TTC549 (cell line): ENCODE data around the gene SYCP3.

Source experiments
- FAIRE-seq: peaks from 2 replicates; lab custom pipeline; 2012; peaks lifted over from hg19 to GRCh38; lab: Jason Lieb, UNC

SYCP3 gene

DNA sequence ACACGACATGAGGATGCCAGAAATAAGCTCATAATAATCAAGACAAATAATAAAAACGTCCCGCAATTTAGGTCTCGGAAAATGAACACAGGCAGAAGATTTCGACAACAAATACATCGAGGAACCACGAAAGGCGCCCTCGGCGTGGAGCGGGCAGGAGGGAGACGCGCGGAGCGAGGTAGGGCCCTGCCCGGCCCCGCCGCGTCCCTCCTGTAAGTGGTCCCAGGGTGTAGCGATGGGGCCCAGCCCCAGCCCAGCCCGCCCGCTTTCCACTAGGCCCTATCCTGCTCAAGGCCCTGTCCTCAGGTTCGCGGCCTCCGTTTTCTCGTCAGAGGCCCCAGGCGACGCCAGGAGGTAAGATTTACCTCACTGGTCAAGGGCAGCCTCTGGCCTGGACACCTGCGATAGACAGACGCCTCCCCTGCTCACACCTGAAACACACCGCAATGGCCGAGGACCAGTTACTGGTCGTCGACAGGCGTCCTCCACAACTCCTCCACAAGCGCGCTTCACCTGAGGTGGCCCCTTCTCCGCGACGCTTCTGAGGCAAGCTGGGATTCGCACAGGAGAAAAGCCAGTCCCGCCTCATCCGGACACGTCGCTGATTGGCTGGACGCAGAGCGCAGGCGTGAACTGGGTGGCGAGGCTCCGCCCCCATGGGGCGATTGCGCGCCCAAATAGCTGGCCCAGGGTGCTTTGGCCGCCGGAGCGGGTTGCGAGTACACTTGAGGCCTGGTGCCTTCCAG, at the start of gene SYCP3:
Gene SYCP3 (minus strand): TSS at position 543 of the 746 bp plus-strand sequence. CDS start 1,527 bp downstream, outside the sequence.
- FAIRE-seq = no peak

DNA sequence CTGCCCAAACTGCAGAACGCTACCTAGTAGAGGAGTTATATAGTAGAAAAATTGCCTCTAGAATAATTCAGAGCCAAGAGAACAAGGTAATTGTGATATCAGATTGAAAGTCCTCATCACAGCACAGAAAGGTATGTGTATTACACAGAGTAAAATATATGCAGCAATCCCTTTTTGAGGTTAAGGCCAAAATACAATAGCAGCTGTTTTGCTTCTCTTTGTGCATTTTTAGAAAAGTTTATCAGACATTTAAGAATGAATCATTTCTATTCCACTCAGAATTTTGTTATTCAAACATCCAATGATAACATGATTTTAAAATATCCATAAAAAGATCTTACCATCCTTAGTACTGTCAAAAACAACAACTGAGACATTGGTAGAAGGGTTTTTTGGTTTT, 46.4 kb upstream of the SYCP3 start:
- FAIRE-seq = no peak

DNA sequence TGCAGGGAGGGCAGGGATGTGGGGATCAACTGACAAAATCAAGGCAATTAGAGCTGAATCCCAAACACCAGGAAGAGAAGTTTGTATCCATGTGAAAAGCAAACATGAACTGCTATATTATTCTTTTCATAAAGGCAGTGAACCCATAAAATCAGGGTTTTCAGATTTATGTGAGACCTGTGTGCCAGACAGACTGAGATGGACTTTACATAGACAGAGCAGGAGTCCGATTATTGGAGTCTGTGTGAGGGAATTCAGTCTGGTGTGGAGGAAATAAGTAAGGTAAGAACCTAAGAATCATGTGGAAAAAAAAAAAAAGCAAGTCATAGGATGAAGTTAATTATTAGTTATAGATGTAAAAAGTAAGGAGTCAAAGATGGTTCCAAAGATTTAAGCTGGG, 45.1 kb upstream of the SYCP3 start:
- FAIRE-seq = no peak

DNA sequence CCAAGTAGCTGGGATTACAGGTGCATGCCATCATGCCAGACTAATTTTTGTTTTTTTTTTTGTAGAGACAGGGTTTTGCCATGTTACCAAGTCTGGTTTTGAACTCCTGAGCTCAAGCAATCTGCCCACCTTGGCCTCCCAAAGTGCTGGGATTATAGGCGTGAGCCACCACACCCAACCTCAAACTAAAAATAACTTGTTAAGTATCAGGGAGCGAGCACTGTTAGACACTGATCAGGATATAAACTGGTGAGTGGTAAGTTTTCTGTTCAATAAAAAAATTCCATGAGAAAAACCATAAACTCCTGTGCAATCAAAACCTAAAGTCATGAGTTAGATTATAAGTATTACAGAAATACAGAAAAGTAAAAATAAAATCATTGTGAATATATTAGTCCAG, 44.6 kb upstream of the SYCP3 start:
- FAIRE-seq = no peak

DNA sequence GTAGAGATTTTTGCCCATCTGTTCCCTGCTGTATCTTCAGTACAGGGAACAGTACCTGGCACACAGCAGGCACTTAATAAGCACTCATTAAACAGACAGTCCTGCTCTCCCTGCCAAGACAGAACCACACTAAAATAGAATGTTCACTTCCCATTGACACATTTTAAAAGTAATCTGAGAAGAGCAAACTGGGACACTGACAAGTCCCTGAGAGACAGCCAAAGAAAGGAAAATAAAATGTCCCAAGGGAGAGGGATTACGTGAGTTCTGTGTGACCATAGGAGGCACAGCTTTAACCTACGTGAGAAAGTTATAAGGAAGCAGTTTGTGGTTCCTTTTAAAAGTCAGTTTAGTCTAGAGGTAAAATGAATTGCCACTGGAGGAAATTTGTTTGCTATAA, 43.9 kb upstream of the SYCP3 start:
- FAIRE-seq = no peak

DNA sequence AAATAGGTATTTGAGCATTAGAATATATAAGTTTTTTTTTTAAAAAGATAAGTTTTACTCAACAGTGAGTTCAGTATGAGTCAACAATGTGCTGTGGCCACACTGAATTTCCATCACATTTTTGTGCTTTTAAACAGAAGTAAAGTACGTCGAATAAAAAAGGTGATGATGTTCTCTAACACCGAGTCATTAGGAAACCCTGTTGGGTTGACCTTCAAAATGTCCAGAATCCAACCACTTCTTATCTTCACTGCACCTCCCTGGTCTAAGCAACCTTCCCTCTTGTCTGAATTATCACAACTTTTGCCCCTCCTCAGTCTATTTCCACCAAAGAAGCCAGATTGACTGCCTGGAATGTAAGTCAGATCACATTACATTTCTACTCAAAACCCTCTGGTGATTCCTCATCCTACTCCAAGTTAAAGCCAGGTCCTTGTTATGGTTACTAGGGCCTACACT, 43.0 kb upstream of the SYCP3 start:
- no peak for FAIRE-seq

DNA sequence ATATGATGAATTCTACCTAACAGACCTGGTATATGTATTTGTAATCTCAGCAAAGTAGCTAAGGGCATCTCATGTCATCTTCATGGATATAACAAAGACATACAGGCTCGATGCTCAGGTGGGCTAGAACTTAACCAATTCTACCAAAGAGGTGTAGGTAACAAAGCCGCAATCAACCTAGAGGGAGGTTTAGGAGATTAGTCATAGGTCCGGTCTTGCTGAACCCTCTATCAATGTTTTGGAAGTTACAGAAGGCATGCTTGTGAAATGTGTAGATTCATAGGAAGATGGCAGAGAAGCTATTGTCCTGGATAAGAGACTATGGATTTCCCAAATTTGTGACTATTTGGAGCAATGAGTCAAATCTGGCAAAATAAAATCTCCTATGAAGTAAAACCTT, 42.6 kb upstream of the SYCP3 start:
- FAIRE-seq = no peak

DNA sequence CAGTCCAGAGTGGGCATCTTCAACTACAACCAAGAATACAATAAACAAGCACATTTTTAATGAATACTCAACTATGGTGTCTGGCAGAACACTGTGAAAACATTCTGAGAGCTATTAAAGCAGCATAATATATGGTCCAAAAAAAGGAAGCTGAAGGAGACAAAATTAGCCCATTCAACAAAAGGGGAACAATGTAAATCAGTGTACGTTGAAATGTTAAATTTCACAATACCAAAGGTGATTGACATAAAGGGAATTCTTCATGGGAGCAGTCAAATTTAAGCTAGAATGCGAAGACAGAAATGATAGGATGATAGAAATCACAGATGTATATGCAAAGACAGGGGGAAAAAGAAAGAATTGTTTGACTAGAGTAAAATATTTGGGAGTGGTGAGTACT, 41.3 kb upstream of the SYCP3 start:
- no peak for FAIRE-seq

DNA sequence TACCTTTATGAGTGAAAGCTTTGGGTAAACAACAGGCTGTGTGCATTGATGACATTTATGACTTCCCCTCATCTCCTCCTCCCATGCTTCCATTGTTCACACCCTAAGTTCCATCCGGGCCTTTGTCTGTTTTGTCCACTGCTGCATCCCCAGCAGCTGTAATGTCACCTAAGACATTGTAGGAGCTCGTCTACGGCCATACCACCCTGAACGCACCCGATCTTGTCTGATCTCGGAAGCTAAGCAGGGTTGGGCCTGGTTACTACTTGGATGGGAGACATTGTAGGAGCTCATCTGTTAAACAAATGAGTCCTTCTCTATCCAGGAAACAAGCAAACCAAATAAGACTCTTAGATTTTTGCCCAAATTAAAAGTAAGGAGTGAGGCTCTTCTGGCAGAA, 40.4 kb upstream of the SYCP3 start:
- FAIRE-seq = no peak

DNA sequence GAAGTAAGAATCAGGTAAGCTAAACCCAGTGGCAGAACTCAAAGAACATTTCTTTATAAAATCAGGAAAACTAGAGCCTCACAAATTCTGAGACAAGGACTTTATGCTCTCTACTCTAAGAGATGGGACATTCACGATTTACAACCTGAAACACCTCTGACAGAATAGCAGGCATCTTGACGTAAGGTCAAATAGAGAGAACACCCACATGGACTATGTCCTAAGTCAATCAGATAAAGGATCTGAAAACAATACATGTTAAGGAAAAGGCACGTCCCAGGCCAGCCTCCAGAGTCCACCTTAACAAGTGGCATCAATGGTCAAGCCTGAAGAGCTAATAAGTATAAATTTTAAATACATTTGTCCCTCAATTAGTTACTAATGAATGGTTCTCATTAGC, 39.9 kb upstream of the SYCP3 start:
- no peak for FAIRE-seq

DNA sequence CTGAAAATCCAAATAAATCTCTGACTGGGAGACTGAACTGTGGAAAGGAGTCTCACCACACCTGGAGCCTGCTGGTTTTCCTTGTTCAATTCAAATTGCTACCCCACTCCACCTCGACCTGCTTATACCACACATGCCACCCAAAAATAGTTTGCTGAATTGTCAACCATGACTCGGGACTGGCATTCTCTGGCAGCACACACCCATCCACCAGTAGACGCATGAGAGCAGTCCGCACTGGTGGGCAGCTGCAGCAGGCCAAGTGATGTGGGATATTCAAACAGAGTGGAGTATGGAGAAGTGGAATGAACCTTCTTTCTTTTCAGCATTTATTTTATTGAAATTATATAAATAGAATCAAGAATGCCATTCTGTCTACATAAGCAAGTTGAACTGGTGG, 38.7 kb upstream of the SYCP3 start:
- FAIRE-seq = no peak

DNA sequence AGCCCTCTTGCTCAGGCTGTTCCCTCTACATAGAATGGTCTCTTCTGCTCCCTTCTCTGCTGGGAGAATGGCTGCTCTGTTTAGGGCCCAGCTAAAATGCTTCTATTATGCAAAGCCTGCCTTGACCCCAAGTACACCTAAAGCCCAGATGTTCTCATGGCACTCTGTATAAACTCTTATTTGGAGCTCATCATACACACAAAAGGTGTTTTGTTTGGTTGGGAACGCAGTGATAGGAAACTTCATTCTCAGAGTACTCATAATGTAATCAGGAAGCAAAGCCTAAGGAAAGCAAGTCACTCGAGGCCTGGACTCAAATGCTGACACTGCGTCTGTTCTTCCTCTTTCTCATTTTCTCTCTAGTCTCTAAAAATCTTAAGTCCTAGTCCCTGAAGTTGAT, 38.2 kb upstream of the SYCP3 start:
- no peak for FAIRE-seq

DNA sequence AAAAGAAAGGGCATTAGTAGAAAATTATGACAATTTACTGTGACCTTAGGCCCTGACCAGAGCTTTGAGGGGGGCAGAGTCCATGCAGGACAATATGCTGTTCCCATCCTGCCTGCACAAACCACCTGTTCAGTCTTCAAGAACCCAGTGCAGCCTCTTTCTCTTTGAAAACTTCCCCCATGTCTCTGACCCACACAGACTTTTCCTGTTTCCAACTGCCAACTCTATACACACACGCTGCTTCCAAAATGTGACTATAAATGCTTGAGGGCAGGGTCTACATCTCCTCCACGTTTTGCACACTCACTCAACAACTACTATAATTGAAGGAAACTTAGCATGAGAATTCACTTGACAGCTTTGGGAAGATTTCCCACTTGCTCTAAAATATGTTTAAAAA, 36.6 kb upstream of the SYCP3 start:
- FAIRE-seq = no peak

DNA sequence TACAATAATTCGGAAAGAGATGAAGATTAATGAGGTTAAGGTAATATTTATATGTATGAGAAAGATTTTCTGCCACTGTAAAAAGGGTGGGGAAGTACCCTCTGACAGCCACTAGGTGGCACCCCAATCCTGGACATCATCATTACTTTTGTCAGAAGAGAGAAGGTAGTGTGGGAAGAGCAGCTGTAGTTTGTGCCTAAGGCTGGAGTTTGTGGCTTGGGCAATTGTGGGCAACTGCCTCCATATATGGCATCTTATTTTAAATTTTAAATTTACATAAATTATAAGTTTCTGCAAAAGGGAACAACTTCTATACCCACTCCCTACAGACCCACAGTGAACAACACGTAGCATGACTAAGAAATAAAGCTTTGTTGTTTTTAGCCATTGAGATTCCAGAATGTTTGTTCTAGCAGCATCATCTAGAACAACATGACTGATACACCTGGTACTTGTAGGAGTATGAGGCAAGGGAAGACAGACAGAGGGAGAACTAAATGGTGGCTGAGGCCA, 34.4 kb upstream of the SYCP3 start:
- peak; percentile 89 for FAIRE-seq

DNA sequence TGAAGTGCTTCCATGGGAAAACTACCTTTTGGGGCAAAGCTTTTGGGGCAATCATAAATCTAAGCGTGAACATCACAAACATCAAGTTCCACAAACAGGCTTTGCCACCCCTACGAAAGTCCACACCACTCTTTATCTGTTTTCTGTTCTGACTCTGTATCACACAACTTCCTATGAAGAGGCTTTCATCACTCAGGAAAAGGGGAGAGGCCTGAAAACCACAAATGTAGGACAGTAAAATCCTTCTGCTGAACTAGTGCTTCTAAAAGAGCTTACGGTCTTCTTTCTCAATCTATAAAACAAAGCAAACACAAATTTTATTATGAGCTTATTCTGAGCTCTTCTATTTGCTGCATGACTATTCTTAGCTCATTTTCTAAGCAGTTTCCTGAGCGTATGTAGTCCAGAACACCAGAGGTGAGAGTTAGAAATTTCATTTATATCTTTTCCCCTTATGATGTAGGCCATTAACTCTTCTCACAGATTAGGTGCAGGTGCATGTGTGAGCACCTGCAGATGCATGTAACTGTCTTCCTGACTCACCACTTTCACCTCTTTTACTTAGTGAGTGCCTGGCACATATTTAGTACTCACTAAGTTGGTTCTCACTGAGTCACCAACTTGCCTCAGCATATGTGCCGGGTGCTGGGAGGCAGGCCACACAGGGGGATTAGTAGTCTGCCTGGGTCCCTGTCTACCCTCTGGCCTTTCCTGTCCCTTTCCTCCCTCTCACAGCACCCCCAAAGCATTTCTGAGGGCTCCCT, 32.9 kb upstream of the SYCP3 start:
- no peak for FAIRE-seq

DNA sequence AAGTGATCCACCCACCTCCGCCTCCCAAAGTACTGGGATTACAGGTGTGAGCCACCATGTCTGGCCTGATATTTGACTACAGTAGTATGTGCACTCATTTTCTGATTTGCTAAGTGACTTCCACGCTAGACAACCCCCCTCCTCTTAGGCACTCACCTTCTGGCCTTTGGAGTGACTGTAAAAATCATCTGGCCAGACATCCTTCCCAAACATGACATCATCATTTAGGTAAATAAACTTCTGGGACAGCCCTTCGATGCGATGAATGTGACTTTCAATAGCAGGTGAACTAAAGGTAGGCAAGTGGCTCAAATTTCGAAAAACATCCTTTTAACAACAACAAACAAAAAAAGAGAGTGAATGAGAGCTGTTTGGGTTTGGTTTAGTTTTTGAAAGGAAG, 30.6 kb upstream of the SYCP3 start:
- FAIRE-seq = no peak

DNA sequence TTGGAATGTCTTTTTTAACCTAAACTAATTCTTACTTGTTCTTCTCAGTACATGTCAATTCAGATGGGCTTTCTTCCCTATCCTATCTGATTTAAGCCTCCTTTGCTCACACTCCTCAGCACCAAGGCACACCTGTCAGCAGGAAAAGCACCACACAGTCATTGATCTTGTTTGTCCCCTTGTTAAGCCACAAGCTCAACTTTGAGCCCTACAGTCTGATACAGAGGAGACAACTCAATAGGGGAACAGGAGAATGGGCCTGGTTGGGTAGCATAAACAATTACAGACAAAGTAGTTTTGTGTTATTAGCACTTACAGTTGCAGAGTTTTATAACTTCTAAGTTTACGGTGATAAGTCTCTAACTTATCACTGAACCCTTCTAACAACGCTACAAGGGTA, 29.5 kb upstream of the SYCP3 start:
- no peak for FAIRE-seq

DNA sequence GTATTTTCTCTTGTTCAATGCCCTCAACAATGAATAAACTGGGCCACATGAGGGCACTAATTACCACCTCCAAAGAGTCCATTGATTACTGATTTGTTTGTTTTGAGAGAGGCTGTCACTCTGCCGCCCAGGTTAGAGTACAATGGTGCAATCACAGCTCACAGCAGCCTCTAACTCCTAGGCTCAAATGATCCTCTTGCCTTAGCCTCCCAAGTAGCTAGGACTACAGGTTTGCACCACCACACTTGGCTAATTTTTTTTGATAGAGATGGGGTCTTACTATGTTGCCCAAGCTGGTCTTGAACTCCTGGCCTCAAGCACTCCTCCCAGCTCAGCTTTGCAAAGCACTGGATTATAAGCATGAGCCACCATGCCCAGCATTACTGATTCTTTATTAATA, 28.3 kb upstream of the SYCP3 start:
- FAIRE-seq = no peak

DNA sequence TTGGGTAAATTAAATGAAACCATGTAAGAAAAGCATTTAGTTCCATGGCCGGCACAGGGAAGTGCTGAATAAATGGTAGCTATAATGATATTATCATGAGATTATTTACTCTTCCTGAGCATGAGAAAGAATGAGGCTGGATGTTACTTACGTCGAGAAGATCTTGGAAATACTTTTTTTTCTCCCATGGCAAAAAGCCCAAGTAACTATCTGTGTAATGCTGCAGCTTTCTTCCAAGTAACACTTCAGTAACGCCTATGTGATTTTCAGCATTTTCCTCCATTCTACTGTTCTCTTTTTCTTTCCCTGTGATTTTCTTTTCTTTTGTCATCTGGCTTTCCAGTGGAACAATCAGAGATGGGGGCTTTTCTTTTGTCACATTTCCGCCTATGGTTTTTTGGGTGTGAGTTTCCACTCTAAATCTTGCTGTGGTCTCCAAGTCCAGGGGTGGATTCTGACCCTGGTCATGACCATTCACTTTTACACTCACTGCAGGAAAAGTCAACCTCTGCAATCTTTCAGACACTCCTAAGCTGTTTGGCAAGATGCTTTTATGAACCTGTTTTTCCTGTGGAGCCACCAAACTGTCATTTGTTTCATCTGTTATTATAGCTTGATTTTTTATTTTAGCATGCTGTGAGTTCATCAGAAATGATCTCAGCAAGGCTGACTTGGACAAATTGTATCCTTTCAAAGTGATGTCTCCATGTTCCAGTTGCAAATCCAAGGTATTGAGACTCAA, 25.0 kb upstream of the SYCP3 start:
- no peak for FAIRE-seq

DNA sequence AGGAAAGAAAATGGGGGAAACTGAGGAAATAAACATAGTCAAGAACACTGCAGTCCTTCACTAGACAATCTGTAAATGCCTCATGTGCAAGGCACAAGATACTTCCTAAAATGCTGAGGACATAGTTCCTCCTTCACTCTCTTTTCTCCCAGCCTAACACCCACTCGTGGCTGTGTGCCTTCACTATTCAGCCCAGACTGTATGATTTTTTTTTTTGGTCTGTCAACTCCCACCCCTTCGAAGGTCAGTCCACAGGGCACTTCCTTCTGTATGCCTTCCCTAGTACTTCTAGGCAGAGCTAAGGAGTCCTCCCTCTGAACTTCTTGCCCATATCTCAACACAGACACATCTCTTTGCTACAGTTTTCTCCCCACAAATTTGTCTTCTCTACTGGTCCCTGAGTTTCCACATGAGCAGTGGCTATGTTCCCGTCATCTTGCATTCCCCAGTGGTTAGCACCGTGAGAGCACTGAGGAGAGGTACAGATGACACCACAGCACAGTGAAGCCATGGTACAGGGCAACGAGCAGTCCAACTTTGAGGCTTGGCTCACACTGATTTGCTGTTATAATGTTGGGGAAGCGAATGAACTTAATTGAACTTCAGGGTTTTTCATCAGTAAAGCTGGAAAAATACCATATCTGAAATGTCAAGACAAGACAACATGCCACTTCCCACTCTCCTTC, 24.1 kb upstream of the SYCP3 start:
- no peak for FAIRE-seq

DNA sequence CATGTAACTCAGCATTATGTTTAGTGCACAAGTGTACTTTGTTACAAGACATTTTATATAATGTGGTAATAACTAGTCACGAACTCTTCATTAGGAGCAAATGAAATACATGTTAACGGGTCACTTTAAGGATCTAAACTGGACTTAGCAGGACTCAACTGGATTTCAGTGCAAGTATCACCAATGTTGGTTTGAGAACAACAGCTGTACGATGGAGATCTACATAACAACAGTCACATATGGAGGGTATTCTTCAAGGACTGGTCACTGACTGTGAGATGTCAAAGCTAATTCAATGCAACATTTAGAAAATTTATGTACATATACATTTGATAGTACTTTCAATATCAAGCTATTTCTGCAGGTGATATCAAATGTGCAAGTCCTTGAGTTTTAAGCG, 22.5 kb upstream of the SYCP3 start:
- FAIRE-seq = no peak

DNA sequence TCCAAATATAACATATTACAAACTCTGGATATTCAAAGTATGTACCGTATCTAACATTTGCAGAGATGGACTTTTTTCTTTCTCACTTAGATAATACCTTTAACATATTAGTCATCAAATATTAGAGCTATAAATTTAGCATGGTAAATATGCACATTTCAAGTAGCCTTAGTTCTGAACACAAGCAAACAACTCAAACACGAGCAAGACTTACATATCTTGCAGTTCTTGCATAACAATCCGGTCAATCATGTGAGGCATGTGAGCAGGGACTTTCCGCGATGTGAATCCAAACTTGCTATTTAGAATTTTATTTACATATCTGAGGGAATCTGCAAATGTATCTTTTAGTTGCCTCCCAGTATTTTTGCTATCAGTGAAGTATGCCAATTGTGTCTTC, 22.1 kb upstream of the SYCP3 start:
- no peak for FAIRE-seq
